ENCODE results near the gene EME1.
A peak's percentile ranks its signal among the peaks of the same experiment; 100 is the strongest.

GRCh38 chr17:50331085-50331791 is 41.8 kb upstream of the EME1 start:
- no peak for TF ChIP-seq EZH2 (IDR thresholded peaks at IDR 0.05; ENCODE audit: borderline replicate concordance, low read depth, low read length, severe bottlenecking)
- TF ChIP-seq, protein P1, sequence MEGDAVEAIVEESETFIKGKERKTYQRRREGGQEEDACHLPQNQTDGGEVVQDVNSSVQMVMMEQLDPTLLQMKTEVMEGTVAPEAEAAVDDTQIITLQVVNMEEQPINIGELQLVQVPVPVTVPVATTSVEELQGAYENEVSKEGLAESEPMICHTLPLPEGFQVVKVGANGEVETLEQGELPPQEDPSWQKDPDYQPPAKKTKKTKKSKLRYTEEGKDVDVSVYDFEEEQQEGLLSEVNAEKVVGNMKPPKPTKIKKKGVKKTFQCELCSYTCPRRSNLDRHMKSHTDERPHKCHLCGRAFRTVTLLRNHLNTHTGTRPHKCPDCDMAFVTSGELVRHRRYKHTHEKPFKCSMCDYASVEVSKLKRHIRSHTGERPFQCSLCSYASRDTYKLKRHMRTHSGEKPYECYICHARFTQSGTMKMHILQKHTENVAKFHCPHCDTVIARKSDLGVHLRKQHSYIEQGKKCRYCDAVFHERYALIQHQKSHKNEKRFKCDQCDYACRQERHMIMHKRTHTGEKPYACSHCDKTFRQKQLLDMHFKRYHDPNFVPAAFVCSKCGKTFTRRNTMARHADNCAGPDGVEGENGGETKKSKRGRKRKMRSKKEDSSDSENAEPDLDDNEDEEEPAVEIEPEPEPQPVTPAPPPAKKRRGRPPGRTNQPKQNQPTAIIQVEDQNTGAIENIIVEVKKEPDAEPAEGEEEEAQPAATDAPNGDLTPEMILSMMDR (IDR thresholded peaks at IDR 0.05; ENCODE audit: extremely low read depth in 1 of 2, insufficient read depth in 1 of 2, low read depth in 1 of 2, low read length in 2 of 2): no peak
- no peak for TF ChIP-seq POLR2A (IDR thresholded peaks at IDR 0.05; ENCODE audit: low read depth, low read length)
- no peak for TF ChIP-seq POLR2AphosphoS5 (IDR thresholded peaks at IDR 0.05; ENCODE audit: insufficient read depth, low read depth, low read length)
- peak; percentile 27 for TF ChIP-seq FOS (IDR thresholded peaks at IDR 0.05; ENCODE audit: borderline replicate concordance, insufficient read depth, low read length)
- TF ChIP-seq, protein P2, sequence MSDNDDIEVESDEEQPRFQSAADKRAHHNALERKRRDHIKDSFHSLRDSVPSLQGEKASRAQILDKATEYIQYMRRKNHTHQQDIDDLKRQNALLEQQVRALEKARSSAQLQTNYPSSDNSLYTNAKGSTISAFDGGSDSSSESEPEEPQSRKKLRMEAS (IDR thresholded peaks at IDR 0.05; ENCODE audit: insufficient read depth, insufficient read length): no peak
- TF ChIP-seq MYC (IDR thresholded peaks at IDR 0.05; ENCODE audit: low read depth, low read length): no peak
- no peak for TF ChIP-seq GATA2 (IDR thresholded peaks at IDR 0.05; ENCODE audit: insufficient read depth, insufficient read length, low read depth, low read length)
